Measurements from ENCODE around the gene USP21. TPM values are rescaled to one million over a fixed set of nuclear protein-coding genes. Genes with fewer than 3 reads are reported as not detected.

USP21 gene
- total and polyA plus RNA-seq, 9 of the 15 experiments (the other 6 are each of a cell fraction or from before 2014, with no cell fraction given), result 4.9 to 52.4 (median 21.6) TPM

GRCh38 chr1:161177936-161178244 is 18.6 kb downstream of the USP21 start (continued):
- TF ChIP-seq RNF219 (CRISPR knock-in tag; IDR thresholded peaks at IDR 0.05) (no peak), GATAD2A (IDR thresholded peaks at IDR 0.05) (no peak), ZBTB40 (IDR thresholded peaks at IDR 0.05) (0 out of 2 replicates have a peak, but pooled peaks have one; percentile 21), ZBTB40 (CRISPR knock-in tag; IDR thresholded peaks at IDR 0.05) (no peak), ZNF384 (IDR thresholded peaks at IDR 0.05; ENCODE audit: low read depth, low read length) (no peak), ZNF592 (IDR thresholded peaks at IDR 0.05) (0 out of 2 replicates have a peak, but pooled peaks have one; percentile 6), ZBTB11 (CRISPR knock-in tag; IDR thresholded peaks at IDR 0.05) (peak in 1 of 3 experiments; percentile 18; a peak in 2 of 6 replicates), ZZZ3 (IDR thresholded peaks at IDR 0.05) (no peak)
